HepG2 (cell line): ENCODE results near the gene AK4. TPM values are rescaled to one million over a fixed set of nuclear protein-coding genes. Genes with fewer than 3 reads are reported as not detected.

Experiments used
- ARNT2 ChIP-seq: sonication (generic); formaldehyde crosslinking; IDR thresholded peaks from 2 replicates; pipeline ENCODE4 v1.8.0; 2022; ENCODE audit warnings: mild to moderate bottlenecking, low read depth, missing genetic modification reagents, moderate library complexity
- ELF3 ChIP-seq: IDR thresholded peaks from 2 replicates; pipeline ENCODE4 v1.6.1; 2016; ENCODE audit warnings: missing genetic modification reagents, missing compliant biosample characterization
- GFI1 ChIP-seq: sonication (generic); formaldehyde crosslinking; IDR thresholded peaks from 2 replicates; pipeline ENCODE4 v1.5.0; 2020; ENCODE audit warnings: missing genetic modification reagents, mild to moderate bottlenecking, borderline replicate concordance
- MED13 ChIP-seq: sonication (generic); formaldehyde crosslinking; IDR thresholded peaks from 2 replicates; pipeline ENCODE4 v1.5.0; 2020; ENCODE audit warnings: missing genetic modification reagents
- NR0B2 ChIP-seq: sonication (generic); formaldehyde crosslinking; IDR thresholded peaks from 2 replicates; pipeline ENCODE4 v1.4.0; 2020; ENCODE audit warnings: mild to moderate bottlenecking, missing genetic modification reagents
- SAP130 ChIP-seq: IDR thresholded peaks from 2 replicates; pipeline ENCODE4 v1.6.1; 2016; ENCODE audit warnings: low read depth
- ZBTB14 ChIP-seq: sonication (generic); formaldehyde crosslinking; IDR thresholded peaks from 2 replicates; pipeline ENCODE4 v1.4.0; 2020; ENCODE audit warnings: missing genetic modification reagents
- ZBTB33 ChIP-seq: sonication (generic); formaldehyde crosslinking; IDR thresholded peaks from 2 replicates; pipeline ENCODE4 v1.4.0; 2020; ENCODE audit warnings: missing genetic modification reagents
- ZBTB38 ChIP-seq: sonication (generic); formaldehyde crosslinking; IDR thresholded peaks from 2 replicates; pipeline ENCODE4 v1.5.1; 2020; ENCODE audit warnings: mild to moderate bottlenecking, missing genetic modification reagents
- ZBTB4 ChIP-seq: sonication (generic); formaldehyde crosslinking; IDR thresholded peaks from 2 replicates; pipeline ENCODE4 v1.4.0; 2020; ENCODE audit warnings: missing genetic modification reagents, mild to moderate bottlenecking, borderline replicate concordance
- ZFP37 ChIP-seq: sonication (generic); formaldehyde crosslinking; IDR thresholded peaks from 2 replicates; pipeline ENCODE4 v1.4.0; 2020; ENCODE audit warnings: missing genetic modification reagents, borderline replicate concordance
- ZKSCAN5 ChIP-seq: sonication (generic); formaldehyde crosslinking; IDR thresholded peaks from 2 replicates; pipeline ENCODE4 v1.5.1; 2020; ENCODE audit warnings: mild to moderate bottlenecking, missing genetic modification reagents
- ZNF230 ChIP-seq: sonication (generic); formaldehyde crosslinking; IDR thresholded peaks from 2 replicates; pipeline ENCODE4 v1.4.0; 2020; ENCODE audit warnings: mild to moderate bottlenecking, missing genetic modification reagents
- ZNF460 ChIP-seq: sonication (generic); formaldehyde crosslinking; IDR thresholded peaks from 2 replicates; pipeline ENCODE4 v1.5.1; 2020; ENCODE audit warnings: missing genetic modification reagents, mild to moderate bottlenecking, borderline replicate concordance
- ZNF687 ChIP-seq: sonication (generic); formaldehyde crosslinking; IDR thresholded peaks from 2 replicates; pipeline ENCODE4 v1.5.1; 2020; ENCODE audit warnings: mild to moderate bottlenecking, missing genetic modification reagents, moderate library complexity
- ZNF691 ChIP-seq: sonication (generic); formaldehyde crosslinking; IDR thresholded peaks from 2 replicates; pipeline ENCODE4 v1.4.0; 2020; ENCODE audit warnings: missing genetic modification reagents, low read depth, mild to moderate bottlenecking, borderline replicate concordance
- polyA plus RNA-seq, 8 experiments: library from polyadenylated mRNA; depleted of rRNA in 3 of 8; stranded (reverse) in 7 of 8; unstranded in 1 of 8; fragments of >200 nt; fragmentation: Illumina TruSeq in 4 of 8; extraction: Trizol in 4 of 8; gene quantifications; 2 replicates each; pipeline versions ENCODE4 v1.2.1 to v1.2.3, GENCODE V29; 2011 to 2016; ENCODE audit warnings: low read depth in 4 of 8, missing spikeins in 1 of 8, mixed read lengths in 1 of 8; ENCODE audit not compliant: insufficient read depth in 1 of 8
- total RNA-seq, 5 experiments: library from RNA; depleted of rRNA; stranded (reverse); fragments of >200 nt; fragmentation: Illumina TruSeq; extraction: Trizol; gene quantifications; 2 replicates each; pipeline ENCODE4 v1.2.3, GENCODE V29; 2016; ENCODE audit warnings: low read depth in 1 of 5

AK4 gene
- total and polyA plus RNA-seq, 2 of the 13 experiments (the other 11 are each of a cell fraction or from before 2014, with no cell fraction given) = 110 to 160 TPM

- TF ChIP-seq ZBTB4 (no peak), NR0B2 (no peak), ZKSCAN5 (CRISPR knock-in tag) (no peak), MED13 (CRISPR knock-in tag) (no peak), ARNT2 (CRISPR knock-in tag) (no peak), ZBTB33 (CRISPR knock-in tag) (0 out of 2 replicates have a peak, but pooled peaks have one; percentile 11), ZNF230 (peak; percentile 61; the same call in 1 of the 2 replicates), ZNF687 (CRISPR knock-in tag) (peak; percentile 23; the same call in 1 of the 2 replicates), ZBTB14 (CRISPR knock-in tag) (0 out of 2 replicates have a peak, but pooled peaks have one; percentile 24), ZNF691 (CRISPR knock-in tag) (no peak), ZBTB38 (CRISPR knock-in tag) (peak; percentile 70), ZFP37 (CRISPR knock-in tag) (no peak), SAP130 (0 out of 2 replicates have a peak, but pooled peaks have one; percentile 13), ZNF460 (CRISPR knock-in tag) (peak; percentile 45; the same call in 1 of the 2 replicates), GFI1 (CRISPR knock-in tag) (peak; percentile 67; the same call in 1 of the 2 replicates), ELF3 (peak; percentile 57; the same call in 1 of the 2 replicates)
These were observed 2.7 kb downstream of the AK4 start (continued) for GRCh38 chr1:65150583-65151263.
